ENCODE data around the gene CCDC186. TPM values are rescaled to one million over a fixed set of nuclear protein-coding genes. Genes with fewer than 3 reads are reported as not detected.

Gene CCDC186
- total RNA-seq, 1 donor from 2014 or later, result 20.4 TPM

GRCh38 chr10:114083040-114083439, 91.0 kb downstream of the CCDC186 start:
- TF ChIP-seq, protein P1, sequence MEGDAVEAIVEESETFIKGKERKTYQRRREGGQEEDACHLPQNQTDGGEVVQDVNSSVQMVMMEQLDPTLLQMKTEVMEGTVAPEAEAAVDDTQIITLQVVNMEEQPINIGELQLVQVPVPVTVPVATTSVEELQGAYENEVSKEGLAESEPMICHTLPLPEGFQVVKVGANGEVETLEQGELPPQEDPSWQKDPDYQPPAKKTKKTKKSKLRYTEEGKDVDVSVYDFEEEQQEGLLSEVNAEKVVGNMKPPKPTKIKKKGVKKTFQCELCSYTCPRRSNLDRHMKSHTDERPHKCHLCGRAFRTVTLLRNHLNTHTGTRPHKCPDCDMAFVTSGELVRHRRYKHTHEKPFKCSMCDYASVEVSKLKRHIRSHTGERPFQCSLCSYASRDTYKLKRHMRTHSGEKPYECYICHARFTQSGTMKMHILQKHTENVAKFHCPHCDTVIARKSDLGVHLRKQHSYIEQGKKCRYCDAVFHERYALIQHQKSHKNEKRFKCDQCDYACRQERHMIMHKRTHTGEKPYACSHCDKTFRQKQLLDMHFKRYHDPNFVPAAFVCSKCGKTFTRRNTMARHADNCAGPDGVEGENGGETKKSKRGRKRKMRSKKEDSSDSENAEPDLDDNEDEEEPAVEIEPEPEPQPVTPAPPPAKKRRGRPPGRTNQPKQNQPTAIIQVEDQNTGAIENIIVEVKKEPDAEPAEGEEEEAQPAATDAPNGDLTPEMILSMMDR (IDR thresholded peaks at IDR 0.05), result no peak
- Mint-ChIP-seq H3K4me3 (ENCODE audit: unreplicated experiment) (no peak overlapping the region), H3K4me1 (ENCODE audit: low read depth) (no peaks in the 10 kb centered on the region), H3K36me3 (ENCODE audit: low read depth) (no peaks in the 10 kb centered on the region), H3K27me3 (ENCODE audit: low read depth) (no peaks in the 10 kb centered on the region), H3K9me3 (ENCODE audit: low read depth) (no peaks in the 10 kb centered on the region), H3K27ac (ENCODE audit: unreplicated experiment) (no peak overlapping the region)
- no peak for DNase-seq (ENCODE audit: low spot score)

DNA sequence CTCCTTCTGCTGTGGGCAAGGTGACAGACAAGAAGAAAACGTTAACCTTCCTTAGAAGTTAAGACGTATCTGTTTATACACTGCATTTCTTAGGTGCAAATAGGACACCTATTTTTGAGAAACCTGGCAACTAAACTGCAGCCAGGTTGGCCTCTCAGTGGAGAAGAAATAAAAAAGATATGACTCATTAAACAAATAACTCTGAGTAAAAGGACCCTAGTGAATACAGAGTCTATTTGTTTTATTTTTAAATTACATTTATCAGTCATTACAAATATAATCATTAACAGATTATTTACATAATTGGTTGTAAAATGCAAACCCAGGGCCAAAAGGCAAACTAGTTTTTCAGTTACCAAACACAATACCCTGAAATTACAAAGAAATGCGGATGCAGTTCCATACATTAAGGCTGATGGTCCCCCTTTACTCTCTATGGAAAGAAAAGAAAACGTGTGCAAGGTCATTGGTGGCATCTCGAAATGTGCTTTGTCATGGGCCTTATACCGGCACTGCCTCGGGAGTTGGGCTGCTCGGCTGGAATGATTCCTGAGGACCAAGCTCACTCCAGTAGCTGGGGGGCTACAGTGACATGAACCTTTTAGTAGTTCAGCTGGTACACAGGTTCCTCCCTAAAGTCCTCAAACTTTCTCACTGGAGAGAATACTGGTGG, 92.0 kb downstream of the CCDC186 start:
- no peaks in the 10 kb centered on the region for H3K9me3 Mint-ChIP-seq (ENCODE audit: low read depth)
- H3K36me3 Mint-ChIP-seq (ENCODE audit: low read depth), result no peaks in the 10 kb centered on the region
- H3K4me3 Mint-ChIP-seq (ENCODE audit: unreplicated experiment), result no peak overlapping the region
- no peak for DNase-seq (ENCODE audit: low spot score)
- H3K27ac Mint-ChIP-seq (ENCODE audit: unreplicated experiment), result no peak overlapping the region
- no peaks in the 10 kb centered on the region for H3K27me3 Mint-ChIP-seq (ENCODE audit: low read depth)
- no peaks in the 10 kb centered on the region for H3K4me1 Mint-ChIP-seq (ENCODE audit: low read depth)
- TF ChIP-seq, protein P1 (IDR thresholded peaks at IDR 0.05), result no peak

GRCh38 chr10:114079421-114079820, 94.6 kb downstream of the CCDC186 start:
- Mint-ChIP-seq H3K36me3 (ENCODE audit: low read depth) (no peaks in the 10 kb centered on the region), H3K27ac (ENCODE audit: unreplicated experiment) (no peak overlapping the region), H3K27me3 (ENCODE audit: low read depth) (no peaks in the 10 kb centered on the region), H3K4me3 (ENCODE audit: unreplicated experiment) (no peak overlapping the region), H3K9me3 (ENCODE audit: low read depth) (no peaks in the 10 kb centered on the region), H3K4me1 (ENCODE audit: low read depth) (no peaks in the 10 kb centered on the region)
- TF ChIP-seq, protein P1 (IDR thresholded peaks at IDR 0.05), result no peak
- no peak for DNase-seq (ENCODE audit: low spot score)

GRCh38 chr10:114078346-114078745, 95.7 kb downstream of the CCDC186 start:
- no peaks in the 10 kb centered on the region for H3K27me3 Mint-ChIP-seq (ENCODE audit: low read depth)
- H3K27ac Mint-ChIP-seq (ENCODE audit: unreplicated experiment), result no peak overlapping the region
- no peaks in the 10 kb centered on the region for H3K4me1 Mint-ChIP-seq (ENCODE audit: low read depth)
- no peak overlapping the region for H3K4me3 Mint-ChIP-seq (ENCODE audit: unreplicated experiment)
- no peak for DNase-seq (ENCODE audit: low spot score)
- H3K36me3 Mint-ChIP-seq (ENCODE audit: low read depth), result no peaks in the 10 kb centered on the region
- H3K9me3 Mint-ChIP-seq (ENCODE audit: low read depth), result no peaks in the 10 kb centered on the region
- TF ChIP-seq, protein P1 (IDR thresholded peaks at IDR 0.05), result no peak

GRCh38 chr10:114077815-114078219, 96.2 kb downstream of the CCDC186 start:
- no peaks in the 10 kb centered on the region for H3K36me3 Mint-ChIP-seq (ENCODE audit: low read depth)
- no peaks in the 10 kb centered on the region for H3K4me1 Mint-ChIP-seq (ENCODE audit: low read depth)
- no peak for DNase-seq (ENCODE audit: low spot score)
- TF ChIP-seq, protein P1 (IDR thresholded peaks at IDR 0.05), result no peak
- no peak overlapping the region for H3K27ac Mint-ChIP-seq (ENCODE audit: unreplicated experiment)
- H3K27me3 Mint-ChIP-seq (ENCODE audit: low read depth), result no peaks in the 10 kb centered on the region
- H3K9me3 Mint-ChIP-seq (ENCODE audit: low read depth), result no peaks in the 10 kb centered on the region
- H3K4me3 Mint-ChIP-seq (ENCODE audit: unreplicated experiment), result no peak overlapping the region
